NCI-H1417 treated with DMSO at 0.1 percent for 48 hours (cell line): Measurements from ENCODE around the gene NRP1.
"Not testable (repeated sequence)": the region's sequence is repeated elsewhere in the genome, so short reads cannot be mapped to it uniquely, and the experiment has no call there.

Experiments
- DNase-seq: peaks from one replicate; lab custom pipeline; 2025; lab: John Stamatoyannopoulos, UW

The NRP1 gene

DNA sequence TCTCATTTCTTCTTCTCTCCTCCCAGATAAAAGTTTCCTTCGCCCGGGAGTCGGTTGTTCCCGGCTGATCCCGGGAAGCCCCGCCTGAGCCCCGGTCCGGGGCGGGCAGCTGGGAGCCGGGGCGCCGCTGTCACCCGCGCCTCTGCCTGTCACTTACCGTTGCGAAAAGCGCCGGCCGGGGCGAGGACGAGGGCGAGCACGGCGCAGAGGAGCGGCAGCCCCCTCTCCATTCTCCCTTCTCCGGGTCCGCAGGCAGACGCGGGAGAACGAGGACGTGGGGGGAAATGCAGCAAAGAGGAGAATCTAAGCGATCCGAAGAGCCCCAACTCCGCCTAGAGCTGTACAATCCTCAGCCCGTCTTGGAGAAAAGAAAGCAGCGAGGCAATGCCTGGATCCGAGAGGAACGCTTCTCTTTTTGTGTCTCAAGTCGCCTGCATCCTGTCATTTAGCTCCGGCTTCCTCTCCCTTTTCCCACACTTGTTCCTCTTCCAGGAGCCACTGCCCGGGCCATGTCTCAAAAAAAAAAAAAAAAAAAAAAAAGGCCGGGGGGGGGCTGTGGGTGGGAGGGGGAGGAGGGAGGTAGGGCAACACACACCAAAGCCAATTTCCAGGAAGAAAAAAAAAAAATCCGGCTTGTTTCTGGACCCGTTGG, at the start of gene NRP1:
TSS of gene NRP1 (minus strand) at position 515 of the 652 bp plus-strand sequence. CDS start at position 230, 285 bp downstream.
- DNase-seq, result no peak

DNA sequence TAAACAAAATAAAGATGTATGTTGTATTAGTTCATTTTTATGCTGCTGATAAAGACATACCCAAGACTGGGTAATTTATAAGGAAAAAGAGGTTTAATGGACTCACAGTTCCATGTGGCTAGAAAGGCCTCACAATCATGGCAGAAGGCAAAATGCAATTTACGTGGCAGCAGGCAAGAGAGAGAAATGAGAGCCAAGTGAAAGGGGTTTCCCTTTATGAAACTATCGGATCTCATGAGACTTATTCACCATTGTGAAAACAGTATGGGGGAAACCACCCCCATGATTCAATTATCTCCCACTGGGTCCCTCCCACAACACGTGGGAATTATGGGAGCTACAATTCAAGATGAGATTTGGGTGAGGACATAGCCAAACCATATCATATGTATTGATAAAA, 49.7 kb upstream of the NRP1 start:
- DNase-seq, result not testable (repeated sequence)

DNA sequence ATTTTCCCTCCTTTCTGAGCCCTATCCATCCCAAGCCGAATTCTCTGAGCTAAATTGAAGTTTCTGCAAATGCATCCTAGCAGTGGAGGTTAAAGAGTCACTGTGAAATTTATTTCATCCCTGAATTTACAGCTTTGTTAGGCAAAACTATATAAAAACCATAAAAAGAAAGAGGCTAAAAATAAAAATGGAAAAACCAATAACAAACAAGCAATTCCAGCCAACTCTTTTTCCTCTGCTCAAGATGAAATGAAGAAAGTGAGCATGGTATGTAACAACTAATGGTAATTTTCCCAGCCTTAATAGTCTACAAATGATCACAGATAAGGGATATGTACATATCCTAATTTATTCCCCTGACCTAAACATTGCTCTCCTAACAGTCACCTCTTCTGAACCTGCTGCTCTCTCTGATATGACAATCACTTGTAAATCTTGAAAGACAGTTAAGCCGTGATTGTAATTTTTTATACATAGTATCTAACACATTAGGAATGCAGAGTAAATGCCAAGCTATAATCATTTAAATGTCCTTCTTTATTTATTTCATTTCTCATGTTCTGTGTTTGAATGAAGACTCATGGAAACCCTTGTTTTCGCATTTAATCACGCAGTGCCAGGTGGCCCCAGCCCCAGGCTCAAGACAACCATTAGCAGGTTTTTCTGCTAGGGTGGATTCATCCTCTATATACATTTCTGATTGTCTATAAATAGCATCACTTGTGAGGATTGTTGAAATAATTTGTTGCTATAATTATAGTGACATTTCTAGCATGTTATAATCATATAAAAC, 48.6 kb upstream of the NRP1 start:
- DNase-seq, result no peak

DNA sequence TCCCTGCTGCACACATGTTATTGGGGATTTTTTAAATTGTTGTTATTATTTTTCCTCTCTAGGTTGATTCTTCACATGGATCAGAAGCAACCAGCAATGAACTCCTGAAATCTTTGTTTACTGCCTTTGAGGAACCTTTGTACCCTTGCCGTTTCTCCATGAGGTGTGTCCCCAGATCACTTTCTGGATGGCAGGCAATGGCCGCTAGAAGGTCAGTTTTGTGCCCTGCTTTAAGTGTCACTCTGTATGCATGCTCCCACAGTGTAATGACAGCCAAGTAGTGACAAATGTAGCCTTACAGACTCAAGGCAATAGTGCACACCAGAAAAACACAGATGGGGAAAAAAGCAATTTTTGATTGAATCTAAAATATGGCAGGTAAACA, 47.7 kb upstream of the NRP1 start:
- no peak for DNase-seq

DNA sequence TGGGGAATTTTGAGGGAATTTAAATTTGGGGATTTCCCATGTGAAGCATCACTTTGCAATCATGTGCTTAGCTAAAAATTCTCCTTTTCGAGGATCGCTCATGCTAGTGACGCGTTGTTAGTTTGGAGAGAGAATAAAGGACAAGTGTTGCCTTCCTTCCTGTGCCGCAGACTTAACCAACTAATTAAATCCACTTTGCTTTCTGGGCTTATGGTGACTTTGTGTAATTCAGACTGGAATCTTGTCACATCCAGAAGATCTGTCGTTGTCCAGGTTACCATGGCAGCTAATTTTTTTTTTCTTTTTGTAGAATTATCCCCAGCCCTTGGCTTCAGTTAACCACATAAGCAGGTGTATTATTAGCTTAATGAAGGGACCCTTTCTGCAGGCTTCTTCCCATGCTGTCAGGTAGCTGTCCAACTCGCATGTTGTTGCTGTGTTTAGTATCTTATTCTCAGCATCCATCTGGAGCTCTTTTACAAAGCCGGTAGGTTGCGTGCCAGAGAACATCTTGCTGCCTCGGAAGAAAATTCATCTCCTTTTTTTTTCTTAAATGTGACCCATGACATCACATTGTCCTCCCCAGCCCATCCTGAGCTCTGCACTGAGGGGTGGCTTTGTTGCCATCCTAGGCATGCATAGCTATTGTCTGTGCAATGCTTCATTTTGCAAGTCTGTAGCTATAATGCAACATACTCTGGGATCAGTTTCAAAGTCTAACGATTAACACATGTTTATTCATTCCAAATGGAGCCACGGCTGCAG, 47.2 kb upstream of the NRP1 start:
- DNase-seq, result no peak

DNA sequence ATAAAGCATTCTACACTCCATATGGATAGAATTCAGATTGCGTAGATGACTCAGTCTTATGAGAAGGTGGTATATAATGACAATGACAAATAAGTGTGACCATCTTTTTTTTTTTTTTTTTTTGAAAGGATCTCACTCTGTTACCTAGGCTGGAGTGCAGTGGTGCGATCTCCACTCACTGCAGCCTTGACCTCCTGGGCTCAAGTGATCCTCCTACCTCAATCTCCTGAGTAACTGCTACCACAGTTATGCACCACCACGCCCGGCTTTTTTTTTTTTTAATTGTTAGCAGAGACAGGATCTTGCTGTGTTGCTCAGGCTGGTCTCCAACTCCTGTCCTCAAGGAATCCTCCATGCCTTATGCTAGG, 43.2 kb upstream of the NRP1 start:
- no peak for DNase-seq

DNA sequence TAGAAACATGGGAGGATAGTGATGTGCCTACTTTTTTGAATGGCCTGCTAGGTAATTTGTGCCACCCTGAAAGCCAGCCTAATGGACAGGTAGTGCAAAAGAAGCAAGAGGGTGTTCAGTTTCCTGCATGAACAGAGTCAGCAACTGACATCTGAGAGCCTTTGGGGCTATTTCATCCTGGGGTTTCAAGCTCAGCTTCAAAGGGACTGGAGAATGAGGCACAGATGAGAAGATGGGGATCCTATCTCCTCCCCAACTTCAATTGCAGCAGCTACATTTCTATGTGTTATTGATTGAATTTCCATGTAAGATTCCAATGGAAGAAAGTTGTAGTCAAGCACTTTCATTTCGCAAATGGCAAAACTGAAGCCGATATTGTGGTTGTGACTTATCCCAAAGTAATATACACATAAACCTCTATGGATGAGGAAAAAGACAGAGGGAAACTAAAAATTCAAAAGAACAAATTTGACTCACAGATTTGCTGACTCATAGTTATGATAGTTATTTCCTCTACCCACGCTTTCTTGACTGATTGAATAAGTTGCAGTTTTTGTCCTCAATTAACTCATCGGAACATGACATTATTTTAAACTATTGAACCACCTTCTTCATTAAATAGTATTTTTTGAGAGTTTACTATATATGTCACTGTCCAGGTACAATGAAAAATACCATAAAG, 42.6 kb upstream of the NRP1 start:
- no peak for DNase-seq

DNA sequence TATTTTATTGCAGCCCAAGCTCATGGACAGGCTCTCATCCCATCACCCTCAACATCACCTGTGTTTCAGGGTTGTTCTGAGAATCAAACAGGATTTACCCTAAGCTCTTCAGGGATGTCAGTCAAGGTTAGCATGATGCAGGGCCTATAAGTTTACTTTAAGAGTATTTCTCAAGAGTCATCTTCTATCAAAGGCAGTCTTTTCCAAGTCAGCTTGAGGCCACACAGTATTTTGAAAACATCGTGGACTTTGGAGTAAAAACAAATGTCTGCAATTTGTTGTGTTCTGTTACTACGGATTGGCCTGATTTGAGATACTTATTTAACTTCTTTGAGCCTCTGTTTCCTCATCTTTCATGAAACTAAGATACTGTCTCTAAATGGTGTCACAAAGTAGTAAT, 42.0 kb upstream of the NRP1 start:
- no peak for DNase-seq

DNA sequence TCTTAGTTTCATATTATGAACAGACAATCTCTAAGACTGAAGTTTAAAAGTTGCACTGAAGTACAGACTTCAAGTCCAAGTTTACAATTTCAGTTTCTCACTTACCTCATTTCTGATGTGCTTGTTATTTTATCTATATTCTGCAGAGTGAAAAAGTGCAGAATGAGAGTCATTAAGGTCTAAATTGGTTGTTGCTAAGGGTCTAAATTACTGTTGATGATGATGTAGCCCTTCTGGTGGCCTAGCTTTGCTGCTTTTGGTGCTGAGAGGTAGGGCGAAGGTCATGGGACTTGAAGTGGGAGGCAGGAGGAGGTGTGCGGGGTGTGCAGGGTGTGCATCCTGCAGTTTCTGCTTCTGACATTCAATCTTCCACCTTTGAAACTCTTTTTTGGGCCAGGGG, 38.8 kb upstream of the NRP1 start:
- no peak for DNase-seq

DNA sequence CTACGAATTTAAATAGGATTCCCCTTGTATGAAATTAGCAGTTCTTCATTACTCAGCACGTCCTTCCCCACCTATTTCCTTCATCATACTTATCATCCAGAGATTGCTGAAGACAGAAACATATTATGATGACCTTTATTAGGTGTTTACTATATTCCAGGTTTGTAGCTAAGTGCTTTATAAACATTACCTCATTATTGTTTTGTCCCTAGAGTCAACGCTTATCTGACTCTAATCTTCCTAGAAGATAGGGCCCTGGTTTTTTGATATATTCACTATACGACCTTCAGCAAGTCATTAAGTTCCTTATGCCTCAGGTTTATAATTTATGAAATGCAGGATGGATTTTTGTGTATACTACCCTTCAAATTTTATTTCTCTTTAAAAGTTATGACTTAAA, 36.8 kb upstream of the NRP1 start:
- DNase-seq, result no peak

DNA sequence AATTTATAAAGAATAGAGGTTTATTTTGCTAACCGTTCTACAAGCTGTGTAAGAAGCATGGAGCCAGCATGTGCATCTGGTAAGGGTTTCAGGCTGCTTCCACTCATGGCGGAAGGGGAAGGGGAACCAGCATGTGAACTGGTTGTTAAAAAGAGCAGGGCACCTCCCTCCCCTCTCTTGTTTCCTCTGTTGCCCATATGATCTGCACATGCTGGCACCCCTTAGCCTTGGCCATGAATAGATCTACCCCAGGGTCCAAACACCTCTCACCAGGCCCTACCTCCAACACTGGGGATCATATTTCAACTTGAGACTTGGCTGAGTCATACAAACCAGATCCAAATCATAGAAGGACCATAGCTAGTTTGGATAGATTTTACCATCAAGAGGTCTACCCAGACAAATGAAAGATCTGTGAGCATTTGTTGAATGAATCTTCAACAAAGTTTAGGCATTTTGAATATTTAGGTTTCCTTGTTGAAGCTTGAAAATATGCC, 36.0 kb upstream of the NRP1 start:
- no peak for DNase-seq

DNA sequence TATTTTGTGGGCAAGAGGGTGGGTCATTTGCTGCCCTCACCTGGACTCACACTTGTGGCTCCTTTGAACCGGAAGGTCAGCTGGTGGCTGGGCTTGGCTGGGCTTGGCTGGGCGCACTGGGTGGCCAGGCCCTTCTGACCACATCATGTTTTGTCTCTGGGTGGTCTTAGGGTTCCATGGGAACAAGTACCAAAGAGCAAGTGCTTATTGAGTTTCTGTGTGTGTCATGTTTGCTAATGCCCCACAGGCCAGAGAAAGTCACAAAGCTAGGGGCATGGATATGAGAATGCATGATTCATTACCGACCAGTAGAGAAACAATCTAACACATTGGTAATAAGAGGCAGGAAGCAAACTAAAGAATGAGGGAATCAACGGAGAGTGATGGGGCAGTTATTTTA, 33.6 kb upstream of the NRP1 start:
- no peak for DNase-seq

DNA sequence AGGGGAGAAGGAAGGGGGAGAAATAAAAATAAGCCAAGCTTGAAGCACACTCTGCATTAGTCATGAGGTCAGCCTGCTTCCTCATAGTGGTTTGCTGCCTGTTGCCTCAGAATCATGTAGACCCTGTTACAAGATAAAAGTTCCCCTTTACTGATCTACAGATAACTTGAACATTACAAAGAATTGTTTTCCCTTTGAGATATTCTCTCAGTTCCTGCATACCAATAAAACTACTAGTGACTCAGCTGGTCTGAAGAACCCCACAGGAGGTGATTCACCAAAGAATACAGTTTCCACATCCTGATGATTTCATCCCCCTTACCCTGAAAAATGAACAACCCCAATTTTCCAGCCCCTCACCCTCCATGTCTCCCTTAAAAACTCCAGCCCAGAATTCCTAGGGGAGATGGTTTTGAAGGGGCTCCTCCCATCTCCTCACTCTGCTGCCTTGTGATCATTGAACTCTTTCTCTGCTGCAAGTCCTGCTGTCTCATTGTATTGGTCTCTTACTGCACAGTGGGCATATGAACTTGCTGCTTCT, 31.5 kb upstream of the NRP1 start:
- DNase-seq, result no peak

DNA sequence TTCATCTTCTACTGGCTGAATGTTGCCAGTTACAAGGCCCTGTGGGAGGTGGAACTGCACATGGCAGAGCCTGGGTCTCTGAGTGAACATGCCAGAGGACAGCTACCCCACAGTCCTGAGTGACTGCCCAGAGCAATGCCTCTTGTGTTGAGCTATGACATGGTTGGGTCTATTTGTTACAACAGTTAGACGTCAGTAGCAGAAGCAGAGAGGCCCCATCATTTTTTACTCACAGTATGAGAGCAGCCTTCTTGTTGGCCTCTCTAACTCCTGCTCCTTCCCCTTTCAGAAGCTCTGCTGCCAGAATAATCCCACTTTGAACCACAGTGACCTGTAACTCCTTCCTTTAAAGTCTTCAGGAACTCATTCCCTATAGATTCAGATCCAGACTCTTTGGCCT, 30.8 kb upstream of the NRP1 start:
- no peak for DNase-seq

DNA sequence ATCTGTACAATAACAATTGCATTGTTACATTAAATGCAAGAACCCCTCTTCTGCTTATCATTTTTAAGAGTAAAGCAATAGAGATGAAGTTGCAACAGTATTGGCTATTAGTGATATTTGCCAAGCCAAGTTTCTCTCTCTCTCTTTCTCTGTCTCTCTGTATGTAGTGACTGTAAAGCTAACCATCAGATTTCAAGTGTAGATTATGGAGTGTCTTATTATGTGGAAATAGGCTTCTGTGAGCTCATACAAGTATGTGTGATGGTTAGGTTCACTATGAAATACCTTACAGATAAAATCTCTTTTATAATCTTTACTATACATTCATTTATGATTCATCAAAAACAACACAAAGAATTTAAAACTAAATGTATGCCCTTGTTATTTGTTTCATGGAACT, 28.6 kb upstream of the NRP1 start:
- no peak for DNase-seq

DNA sequence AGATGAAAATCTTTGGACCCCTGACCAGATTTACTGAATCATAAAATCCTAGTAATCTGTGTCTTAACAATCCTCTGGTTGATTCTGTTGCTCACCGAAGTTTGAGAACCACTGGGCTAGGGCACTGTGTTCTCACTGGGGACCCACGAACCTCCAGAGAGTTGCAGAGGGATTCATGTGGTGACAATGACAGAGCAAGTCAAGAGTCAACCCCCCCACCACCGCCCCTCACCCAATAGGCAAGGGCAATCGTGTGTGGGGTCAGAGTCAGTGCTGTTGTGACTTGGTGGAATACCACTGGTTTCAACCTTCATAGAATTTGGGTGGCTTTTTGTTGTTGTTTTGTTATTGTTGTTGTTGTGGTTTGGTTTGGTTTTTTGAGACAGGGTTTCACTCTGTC, 23.5 kb upstream of the NRP1 start:
- no peak for DNase-seq

DNA sequence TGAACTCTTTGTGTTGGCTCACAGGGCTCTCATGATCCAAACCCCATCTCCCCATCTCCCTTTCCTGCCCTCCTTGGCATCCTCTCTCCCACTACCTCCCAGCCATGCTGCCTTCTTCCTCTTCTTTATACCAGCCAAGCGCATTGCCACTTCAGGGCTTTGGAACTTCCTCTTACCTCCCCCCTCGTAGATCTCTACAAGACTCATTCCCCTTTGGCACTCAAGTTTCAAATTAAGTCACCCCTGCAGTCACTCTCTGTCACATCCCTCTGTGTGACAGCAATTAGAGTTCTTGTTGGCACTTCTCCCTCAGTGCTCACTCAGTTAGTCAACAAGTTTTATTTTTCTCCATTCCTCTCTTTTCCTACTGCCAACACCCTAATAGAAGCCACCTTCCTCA, 20.8 kb upstream of the NRP1 start:
- no peak for DNase-seq

DNA sequence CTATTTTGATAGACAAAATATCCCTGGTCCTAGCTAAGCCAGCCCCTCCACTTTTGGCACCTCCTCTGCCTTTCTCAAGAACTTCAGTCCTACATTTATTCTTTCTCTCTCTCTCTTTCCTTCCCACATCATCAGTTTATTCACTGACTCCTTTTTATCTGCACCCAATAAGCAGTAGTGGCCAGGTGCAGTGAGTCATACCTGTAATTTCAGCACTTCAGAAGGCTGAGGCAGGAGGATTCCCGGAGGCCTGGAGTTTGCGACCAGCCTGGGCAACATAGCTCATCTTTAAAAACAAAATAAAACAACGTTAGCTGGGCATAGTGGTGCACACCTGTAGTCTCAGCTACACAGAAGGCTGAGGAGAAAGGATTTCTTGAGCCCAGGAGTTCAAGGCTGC, 19.4 kb upstream of the NRP1 start:
- no peak for DNase-seq

DNA sequence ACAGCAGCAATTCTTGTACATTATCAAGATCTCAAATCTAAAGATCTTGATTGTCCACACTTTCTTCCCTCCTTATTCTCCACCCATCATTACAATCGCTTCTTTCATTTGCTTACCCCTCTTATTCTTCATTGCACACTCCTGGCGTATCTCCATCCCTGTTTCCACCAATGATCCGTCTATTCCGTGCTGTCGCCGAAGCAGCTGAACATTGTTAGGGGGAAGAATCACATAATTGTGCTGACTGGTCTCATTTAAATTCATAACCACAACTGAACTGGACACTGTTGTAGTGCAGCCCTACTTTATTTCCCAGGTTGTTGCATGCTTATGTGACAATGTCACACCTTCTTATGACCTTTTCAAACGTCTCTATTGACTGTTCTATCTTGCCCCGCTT, 18.9 kb upstream of the NRP1 start:
- DNase-seq, result no peak

DNA sequence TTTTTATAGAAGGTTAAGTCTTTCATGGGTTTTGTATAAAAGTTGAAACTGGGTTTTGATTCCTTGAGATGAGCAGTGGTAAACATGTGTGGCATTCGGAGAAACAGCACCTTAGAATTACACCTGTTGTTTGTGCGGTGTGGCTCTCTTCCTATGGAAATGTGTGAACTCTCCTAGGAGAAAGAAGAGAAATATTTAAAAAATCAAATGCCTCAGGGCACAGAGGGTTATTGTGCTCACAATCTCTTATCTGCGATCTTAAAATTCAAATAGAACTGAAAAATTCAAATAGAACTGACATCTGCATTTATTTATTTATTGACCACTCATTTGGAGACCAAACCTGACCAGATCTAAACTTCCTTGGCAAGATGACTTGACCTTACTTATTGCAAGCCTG, 18.1 kb upstream of the NRP1 start:
- DNase-seq, result no peak

DNA sequence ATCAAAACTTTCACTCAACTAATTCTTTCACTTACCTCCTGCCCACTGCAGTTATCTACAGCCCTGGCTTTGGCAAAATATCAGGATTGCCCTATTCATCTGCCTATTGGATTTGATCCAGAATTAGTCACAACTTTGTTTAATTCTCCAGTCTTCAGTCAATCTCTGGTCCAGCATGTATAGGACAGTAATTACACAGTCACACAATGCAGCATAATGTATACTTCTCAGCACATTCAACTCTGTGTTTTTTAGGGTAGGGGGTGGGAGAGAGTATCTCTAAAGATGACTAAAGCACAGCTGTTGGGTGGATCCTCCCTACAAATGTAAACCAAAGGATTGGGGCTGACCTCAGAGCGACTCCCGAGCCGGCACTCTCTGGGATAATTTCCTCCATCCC, 17.7 kb upstream of the NRP1 start:
- DNase-seq, result no peak

DNA sequence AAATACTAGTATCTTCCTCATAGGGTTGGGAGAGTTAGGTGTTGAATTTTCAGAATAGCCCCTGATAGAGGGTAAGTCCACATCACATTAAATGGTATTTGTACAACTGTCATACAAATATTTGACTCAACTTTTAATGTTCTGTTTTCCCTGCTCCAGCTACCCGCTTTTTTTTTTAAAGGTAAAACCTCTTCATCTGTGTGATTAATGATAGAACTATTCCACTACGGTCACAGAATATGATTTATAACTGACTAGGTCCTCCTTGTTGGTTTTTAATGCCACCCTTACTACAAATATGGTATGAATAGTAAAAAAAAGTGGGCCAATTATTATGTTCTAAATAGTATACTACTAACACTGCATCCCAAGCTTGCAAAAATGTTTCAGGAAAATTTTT, 15.6 kb upstream of the NRP1 start:
- no peak for DNase-seq
